ENCODE measurements around the gene COPB2.

GRCh38 chr3:139338405-139338804 lies 51.0 kb downstream of the COPB2 start:
- TF ChIP-seq CTCF (IDR thresholded peaks at IDR 0.05) (no peak), POLR2AphosphoS5 (IDR thresholded peaks at IDR 0.05) (no peak), POLR2A (IDR thresholded peaks at IDR 0.05) (no peak)
